Tibial artery (tissue), 4 donors: ENCODE results near the gene PKD1L1.
A peak's percentile ranks its signal among the peaks of the same experiment; 100 is the strongest.

Source experiments
- DNase-seq, 2 donors: peaks; one replicate each; pipeline ENCODE4 v3.0.0-alpha.2; 2019
- H3K27ac ChIP-seq, 2 donors: fragments of 200-600 bp; sonication (generic) in 1 of 2; 1 replicate in 1 of 2; 2 replicates in 1 of 2; pipeline ENCODE4 v1.5.1; 2018 to 2019; ENCODE audit warnings: mild to moderate bottlenecking in 1 of 2
- H3K27me3 ChIP-seq, 2 donors: fragments of 200-600 bp; sonication (generic) in 1 of 2; one replicate each; pipeline versions ENCODE4 v1.5.1 to v1.6.0; 2016 to 2019
- H3K36me3 ChIP-seq, 3 donors: fragments of 200-600 bp; sonication (generic) in 2 of 3; one replicate each; pipeline ENCODE4 v1.5.1; 2016 to 2019; ENCODE audit warnings: mild to moderate bottlenecking in 2 of 3
- H3K4me1 ChIP-seq, 4 donors: fragments of 200-600 bp; sonication (generic) in 2 of 4; 1 replicate in 3 of 4; 2 replicates in 1 of 4; pipeline ENCODE4 v1.5.1; 2016 to 2019
- H3K4me3 ChIP-seq, 2 donors: fragments of 200-600 bp; sonication (generic) in 1 of 2; 1 replicate in 1 of 2; 2 replicates in 1 of 2; pipeline ENCODE4 v1.5.1; 2018 to 2019; ENCODE audit warnings: mild to moderate bottlenecking in 2 of 2
- H3K9me3 ChIP-seq, 3 donors: fragments of 200-600 bp; sonication (generic) in 1 of 3; one replicate each; pipeline ENCODE4 v1.5.1; 2016 to 2019
- CTCF ChIP-seq, 2 experiments: fragments of 200-600 bp in 1 of 2; fragments of 450-650 bp in 1 of 2; IDR thresholded peaks; one replicate each; pipeline ENCODE4 v1.5.1; 2017 to 2019; ENCODE audit warnings: antibody characterized with exemption in 2 of 2, mild to moderate bottlenecking in 1 of 2, moderate library complexity in 1 of 2
- intact Hi-C: fragments of 100-400 bp; cut with DNase I; formaldehyde crosslinking; loops from one replicate; pipeline ENCODE4 v1.15.0; 2023; ENCODE audit warnings: low total_unique reads

Gene PKD1L1

GRCh38 chr7:47743965-47744591 lies 204.2 kb downstream of the PKD1L1 start:
- Histone ChIP-seq H3K9me3 (no peaks in the 10 kb centered on the region), H3K27ac (peak overlapping the region; percentile 19 to 25), H3K4me3 (no peak overlapping the region), H3K4me1 (peaks cover 0 to 11% (median 6%) of the 10 kb centered on the region in 4 donors), H3K36me3 (no peaks in the 10 kb centered on the region), H3K27me3 (no peaks in the 10 kb centered on the region)
- intact Hi-C loops = no loop called here
- TF ChIP-seq CTCF (IDR thresholded peaks at IDR 0.05) = no peak
- DNase-seq = no peak

DNA sequence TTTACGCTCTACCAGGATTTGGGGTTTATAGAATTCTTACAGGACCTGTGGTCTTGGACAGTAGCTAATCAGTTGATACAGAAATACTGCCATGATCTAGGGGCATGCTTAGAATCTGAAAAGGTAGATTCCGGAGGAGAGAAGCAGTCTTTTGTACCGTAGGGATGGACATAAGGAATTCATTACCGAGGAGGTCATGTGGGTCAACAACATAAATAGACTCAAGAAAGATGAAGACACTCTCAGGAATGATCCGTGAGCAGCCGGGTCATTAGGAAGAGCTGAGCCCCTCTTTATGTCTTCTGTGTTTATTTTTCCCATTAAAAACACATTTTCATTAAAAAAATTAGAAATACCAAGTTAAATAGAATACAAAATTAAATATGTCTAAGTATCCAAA lies 206.3 kb downstream of the PKD1L1 start:
- no peak for DNase-seq
- no peak overlapping the region for H3K27ac ChIP-seq
- peaks cover 0 to 11% (median 6%) of the 10 kb centered on the region in 4 donors for H3K4me1 ChIP-seq
- intact Hi-C loops = no loop called here
- no peak overlapping the region for H3K4me3 ChIP-seq
- no peaks in the 10 kb centered on the region for H3K9me3 ChIP-seq
- no peak for TF ChIP-seq CTCF (IDR thresholded peaks at IDR 0.05)
- H3K27me3 ChIP-seq = no peaks in the 10 kb centered on the region
- H3K36me3 ChIP-seq = no peaks in the 10 kb centered on the region

DNA sequence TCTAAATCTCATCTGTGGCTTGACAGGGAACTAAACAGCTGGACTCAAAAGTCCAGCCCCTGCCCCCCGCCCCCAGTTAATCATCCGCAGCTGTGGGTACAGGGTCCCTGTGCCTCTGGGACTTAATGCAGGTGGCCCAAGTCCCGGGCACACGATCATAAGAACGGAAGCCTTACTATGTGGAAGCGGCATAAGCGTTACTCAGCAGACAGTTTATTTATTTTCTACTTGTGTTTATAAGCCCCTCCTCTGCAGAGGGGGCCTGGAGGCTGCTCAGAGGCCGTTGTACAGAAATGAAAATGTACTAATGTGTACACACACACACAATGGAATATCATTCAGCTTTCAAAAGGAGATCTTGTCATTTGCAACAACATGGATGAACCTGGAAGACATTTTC lies 208.4 kb downstream of the PKD1L1 start:
- Histone ChIP-seq H3K4me1 (peaks cover 0 to 11% (median 6%) of the 10 kb centered on the region in 4 donors), H3K4me3 (no peak overlapping the region), H3K27ac (no peak overlapping the region), H3K27me3 (no peaks in the 10 kb centered on the region), H3K36me3 (no peaks in the 10 kb centered on the region), H3K9me3 (no peaks in the 10 kb centered on the region)
- TF ChIP-seq CTCF (IDR thresholded peaks at IDR 0.05) = no peak
- DNase-seq = no peak
- intact Hi-C loops = no loop called here

GRCh38 chr7:47739301-47739875 lies 208.9 kb downstream of the PKD1L1 start:
- Histone ChIP-seq H3K36me3 (no peaks in the 10 kb centered on the region), H3K27ac (no peak overlapping the region), H3K4me1 (peaks cover 0 to 10% (median 6%) of the 10 kb centered on the region in 4 donors), H3K27me3 (no peaks in the 10 kb centered on the region), H3K4me3 (no peak overlapping the region), H3K9me3 (no peaks in the 10 kb centered on the region)
- no peak for TF ChIP-seq CTCF (IDR thresholded peaks at IDR 0.05)
- intact Hi-C loops = no loop called here
- no peak for DNase-seq

- Histone ChIP-seq H3K4me3 (no peak overlapping the region), H3K4me1 (peaks cover 0 to 3% (median 0%) of the 10 kb centered on the region in 4 donors), H3K27ac (no peak overlapping the region), H3K9me3 (no peaks in the 10 kb centered on the region), H3K36me3 (no peaks in the 10 kb centered on the region), H3K27me3 (no peaks in the 10 kb centered on the region)
- no peak for TF ChIP-seq CTCF (IDR thresholded peaks at IDR 0.05)
- intact Hi-C loops = no loop called here
- DNase-seq = no peak
These were observed 209.6 kb downstream of the PKD1L1 start for GRCh38 chr7:47738563-47739166.
